ENCODE results near the gene STUM.

The STUM gene

GRCh38 chr1:226563666-226564065 lies 15.1 kb downstream of the STUM start:
- DNase-seq = no peak

GRCh38 chr1:226565476-226565875 lies 16.9 kb downstream of the STUM start:
- DNase-seq = no peak

- no peak for DNase-seq
Observed at GRCh38 chr1:226566234-226566633, 17.7 kb downstream of the STUM start.

- no peak for DNase-seq
Observed at GRCh38 chr1:226566760-226567159, 18.2 kb downstream of the STUM start.

DNA sequence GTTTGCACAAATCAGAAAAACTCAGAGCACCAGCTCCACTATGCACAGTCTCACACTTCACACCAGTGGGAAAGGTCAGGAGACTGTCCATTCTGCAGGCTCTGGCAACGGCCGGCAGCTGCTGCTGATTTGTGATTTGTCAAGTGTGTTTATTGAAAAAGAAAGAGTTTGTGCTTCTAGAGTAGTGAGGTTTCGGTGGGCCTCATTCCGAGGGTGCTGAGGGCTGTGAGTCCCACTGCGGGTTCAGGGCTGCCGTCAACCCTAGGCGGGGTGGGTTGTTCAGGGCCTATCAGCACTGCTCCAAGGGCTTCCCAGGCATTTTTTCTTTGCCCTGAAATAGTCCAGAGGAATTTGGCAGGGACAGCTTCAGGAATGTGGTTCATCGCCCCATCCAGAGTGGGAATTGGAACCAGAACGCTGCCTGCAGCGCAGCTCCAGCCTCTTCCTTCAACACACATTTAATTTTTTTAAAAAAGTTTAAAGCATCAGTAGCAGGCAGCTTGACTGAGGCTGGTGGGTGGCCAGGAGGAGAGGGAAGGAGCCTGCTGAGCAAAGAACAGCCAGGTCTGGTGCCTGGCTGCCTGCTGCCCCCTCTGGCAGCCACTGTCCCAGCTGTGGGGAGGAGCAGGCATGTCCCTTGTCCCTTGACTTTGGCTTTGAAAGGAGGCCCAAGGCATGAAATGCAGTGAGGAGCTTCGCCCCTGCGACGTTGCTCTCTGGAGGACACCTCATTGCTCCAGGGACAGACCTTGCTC lies 19.7 kb downstream of the STUM start:
- no peak for DNase-seq

DNA sequence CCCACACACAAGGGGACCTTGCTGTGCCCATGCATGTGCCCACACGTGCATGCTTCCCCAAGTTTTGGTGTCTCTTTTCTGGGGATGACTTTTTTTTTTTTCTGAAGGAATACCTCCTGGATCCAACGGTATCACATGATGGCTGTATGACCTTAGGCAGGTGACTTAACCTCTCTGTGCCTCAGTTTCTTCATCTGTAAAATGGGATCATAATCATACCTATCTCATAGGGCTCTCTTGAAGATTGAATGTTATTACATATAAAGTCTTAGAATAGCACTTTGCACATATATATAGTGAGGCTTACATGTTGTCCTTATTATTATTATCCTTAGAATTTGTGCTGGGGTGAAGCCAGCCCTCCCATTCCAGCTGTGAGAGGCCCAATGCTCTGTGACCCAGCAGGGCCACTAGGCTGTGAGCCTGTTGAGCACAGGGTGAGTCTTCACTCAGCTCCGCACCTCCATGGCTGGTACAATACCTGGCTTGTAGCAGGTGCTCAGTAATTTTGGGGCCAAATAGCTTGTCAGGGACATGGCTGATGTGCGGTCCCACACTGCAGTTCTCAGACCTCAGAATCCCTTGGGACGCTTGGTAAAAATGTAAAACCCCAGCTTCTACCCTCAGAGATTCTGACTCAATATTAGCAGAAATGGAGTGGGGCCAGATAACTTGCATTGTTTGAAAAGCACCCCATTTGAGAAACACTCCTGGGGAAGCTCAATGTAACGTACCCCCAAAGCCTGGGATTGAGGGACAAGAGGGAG lies 20.6 kb downstream of the STUM start:
- no peak for DNase-seq

DNA sequence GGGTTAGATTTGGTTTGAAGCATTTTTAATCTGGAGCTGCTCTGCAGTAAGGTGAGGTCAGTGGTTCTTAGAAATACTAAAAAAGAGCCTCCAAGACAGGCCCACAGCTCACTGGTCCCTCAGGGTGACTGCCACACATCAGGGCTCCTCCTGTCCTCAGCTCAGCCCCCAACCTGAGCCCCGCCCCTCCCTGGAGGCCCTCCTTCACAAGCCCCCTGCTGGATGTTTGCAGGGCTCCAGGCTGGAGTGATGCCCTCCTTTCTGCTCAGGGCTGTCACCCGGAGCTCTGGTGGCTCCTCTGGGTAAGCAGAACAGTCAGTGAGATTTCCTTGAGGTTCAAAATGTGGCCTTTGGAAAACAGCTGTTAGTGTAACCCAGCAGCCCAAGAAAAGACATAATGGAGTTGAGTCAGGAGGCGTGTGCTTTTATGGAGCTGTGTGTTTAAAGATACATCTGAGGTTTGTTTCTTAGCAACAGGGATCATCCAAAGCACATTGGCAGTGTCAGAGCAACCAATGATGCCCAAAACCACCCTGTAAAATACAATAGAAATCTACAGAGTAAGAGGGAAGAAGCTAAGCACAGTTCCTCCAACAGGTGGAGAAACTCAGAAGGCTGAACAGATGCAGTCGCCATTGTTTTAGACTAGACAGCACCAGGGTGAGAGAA lies 21.4 kb downstream of the STUM start:
- no peak for DNase-seq

GRCh38 chr1:226571893-226572292 lies 23.3 kb downstream of the STUM start:
- peak; percentile 70 for DNase-seq

DNA sequence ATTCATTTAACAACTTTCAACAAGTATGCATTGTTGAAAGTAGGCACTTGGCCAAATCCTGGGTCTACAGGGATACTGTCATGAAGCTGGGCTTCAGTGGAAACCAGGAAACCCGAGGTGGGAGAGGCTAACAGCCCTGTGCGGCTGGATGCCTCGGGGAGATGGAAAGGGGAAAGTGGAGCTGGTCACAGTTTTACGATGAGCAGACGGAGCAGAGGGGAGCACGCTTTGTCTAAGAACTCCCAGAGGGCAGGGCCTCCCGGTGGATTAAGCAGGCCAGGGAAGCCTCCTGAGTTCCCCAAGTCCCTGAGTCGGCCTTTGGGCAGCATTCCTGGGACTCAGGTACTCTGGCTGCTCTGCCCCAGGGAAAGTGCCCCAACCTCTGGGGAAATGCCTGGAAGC lies 23.8 kb downstream of the STUM start:
- DNase-seq = peak; percentile 70

- DNase-seq = no peak
Observed at GRCh38 chr1:226574044-226574443, 25.5 kb downstream of the STUM start.

- DNase-seq = no peak
Observed at GRCh38 chr1:226574591-226575435, 26.2 kb downstream of the STUM start.

DNA sequence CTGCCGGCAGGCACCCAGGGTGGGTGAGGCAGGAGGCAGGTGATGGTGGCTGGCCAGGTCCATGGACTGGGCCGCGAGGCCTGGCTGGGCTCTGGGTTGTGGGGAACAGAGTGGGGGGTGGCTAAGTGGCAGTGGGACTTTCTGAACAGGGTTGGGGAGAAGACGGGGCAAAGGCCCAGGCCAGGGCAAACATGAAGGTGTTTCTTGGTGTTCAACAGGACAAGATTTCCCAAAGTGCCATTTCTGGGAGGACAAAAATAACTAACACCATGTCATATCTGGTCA lies 26.8 kb downstream of the STUM start:
- DNase-seq = no peak

DNA sequence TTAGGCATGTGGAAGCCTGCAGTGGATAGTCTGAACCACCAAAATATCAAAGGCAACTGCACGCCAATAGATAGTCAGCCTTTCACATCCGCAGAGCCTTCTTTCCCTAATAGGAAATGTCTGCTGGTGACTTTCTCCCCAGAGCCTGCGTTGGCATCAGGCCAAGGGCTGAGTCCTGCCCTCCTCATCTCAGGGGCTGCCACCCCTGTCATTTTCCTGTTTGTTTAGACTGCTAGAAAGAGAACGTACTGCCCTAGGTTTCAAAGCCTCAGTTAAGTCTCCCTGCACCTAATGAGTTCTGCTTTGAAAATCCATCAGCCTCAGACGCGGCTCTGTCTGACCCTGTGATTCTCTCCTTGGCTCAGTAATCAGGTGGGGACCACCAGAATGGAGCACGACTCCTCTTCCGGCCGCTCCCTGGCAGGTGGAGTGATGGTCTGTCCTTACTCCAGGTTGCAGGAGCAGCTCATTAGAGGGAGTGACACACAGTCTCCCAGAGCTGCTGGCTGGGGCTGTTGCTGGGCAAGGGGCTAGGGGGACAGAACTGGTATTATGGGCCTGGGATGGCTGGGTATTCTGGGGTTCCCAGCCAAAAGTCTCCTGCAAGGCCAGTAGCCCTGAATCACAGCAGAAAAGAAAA lies 27.3 kb downstream of the STUM start:
- DNase-seq = peak; percentile 81

DNA sequence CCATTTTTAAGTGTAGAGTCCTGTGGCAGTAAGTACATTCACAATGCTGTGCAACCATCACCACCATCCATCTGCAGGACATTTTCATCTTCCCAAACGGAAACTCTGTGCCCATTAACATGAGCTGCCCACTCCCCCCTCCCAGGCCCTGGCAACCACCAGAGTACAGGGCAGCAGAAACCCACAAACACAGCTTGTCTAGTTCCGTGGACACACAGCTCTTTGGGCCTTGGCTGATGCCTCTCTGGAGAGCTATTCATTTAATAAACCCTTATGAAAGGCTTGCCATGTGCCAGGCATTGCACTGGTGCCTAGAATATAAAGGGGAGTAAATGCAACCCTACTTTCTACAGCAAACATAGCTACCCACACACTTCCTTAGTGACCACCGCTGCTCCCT lies 28.0 kb downstream of the STUM start:
- no peak for DNase-seq

- no peak for DNase-seq
Observed at GRCh38 chr1:226577401-226578180, 29.0 kb downstream of the STUM start.

GRCh38 chr1:226578946-226579578 lies 30.5 kb downstream of the STUM start:
- no peak for DNase-seq

- DNase-seq = no peak
Observed at GRCh38 chr1:226579781-226580323, 31.3 kb downstream of the STUM start.

GRCh38 chr1:226580625-226581270 lies 32.2 kb downstream of the STUM start:
- DNase-seq = no peak

DNA sequence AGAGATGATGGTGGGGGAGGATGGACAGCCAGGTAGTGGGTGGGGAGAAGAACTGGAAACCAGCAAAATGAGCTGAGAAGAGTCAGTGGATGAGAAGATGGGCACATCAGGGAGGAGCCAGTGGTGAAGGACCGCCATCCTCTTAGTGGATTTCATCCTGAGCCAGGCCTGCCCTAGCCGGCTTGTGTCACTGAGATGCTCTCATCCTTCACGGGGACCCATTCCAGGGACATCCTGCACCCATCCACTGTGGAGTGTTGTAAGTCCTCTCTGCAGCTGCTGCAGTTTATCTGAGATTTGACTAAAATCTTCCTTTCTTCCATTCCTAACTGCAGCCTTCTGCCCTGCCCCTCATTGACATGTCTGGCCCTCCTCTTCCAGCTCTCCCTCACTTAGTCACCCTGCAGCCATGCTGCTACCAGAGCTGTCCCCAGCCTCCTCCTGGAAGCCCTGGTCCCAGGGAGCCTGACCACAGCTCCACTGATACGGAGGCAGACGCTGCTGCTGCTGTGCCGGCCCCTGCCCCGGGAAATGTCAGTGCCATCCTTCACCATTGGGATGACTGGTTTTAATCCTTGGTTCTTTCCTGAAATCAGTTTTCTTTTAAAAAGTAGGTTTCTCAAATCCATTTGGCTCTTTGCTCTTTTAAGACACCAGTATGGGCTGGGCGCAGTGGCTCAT lies 33.2 kb downstream of the STUM start:
- no peak for DNase-seq

GRCh38 chr1:226582966-226583365 lies 34.4 kb downstream of the STUM start:
- no peak for DNase-seq
